HG03354 (cell line): ENCODE measurements around the gene LRRC59.
"Not testable (repeated sequence)": the region's sequence is repeated elsewhere in the genome, so short reads cannot be mapped to it uniquely, and the experiment has no call there.

Source experiments
- ATAC-seq: cut with Tn5 transposase; IDR thresholded peaks from one replicate; pipeline ENCODE4 v1.9.1; 2021; ENCODE audit warnings: mild to moderate bottlenecking; ENCODE audit not compliant: unreplicated experiment, poor library complexity, severe bottlenecking

Gene LRRC59

DNA sequence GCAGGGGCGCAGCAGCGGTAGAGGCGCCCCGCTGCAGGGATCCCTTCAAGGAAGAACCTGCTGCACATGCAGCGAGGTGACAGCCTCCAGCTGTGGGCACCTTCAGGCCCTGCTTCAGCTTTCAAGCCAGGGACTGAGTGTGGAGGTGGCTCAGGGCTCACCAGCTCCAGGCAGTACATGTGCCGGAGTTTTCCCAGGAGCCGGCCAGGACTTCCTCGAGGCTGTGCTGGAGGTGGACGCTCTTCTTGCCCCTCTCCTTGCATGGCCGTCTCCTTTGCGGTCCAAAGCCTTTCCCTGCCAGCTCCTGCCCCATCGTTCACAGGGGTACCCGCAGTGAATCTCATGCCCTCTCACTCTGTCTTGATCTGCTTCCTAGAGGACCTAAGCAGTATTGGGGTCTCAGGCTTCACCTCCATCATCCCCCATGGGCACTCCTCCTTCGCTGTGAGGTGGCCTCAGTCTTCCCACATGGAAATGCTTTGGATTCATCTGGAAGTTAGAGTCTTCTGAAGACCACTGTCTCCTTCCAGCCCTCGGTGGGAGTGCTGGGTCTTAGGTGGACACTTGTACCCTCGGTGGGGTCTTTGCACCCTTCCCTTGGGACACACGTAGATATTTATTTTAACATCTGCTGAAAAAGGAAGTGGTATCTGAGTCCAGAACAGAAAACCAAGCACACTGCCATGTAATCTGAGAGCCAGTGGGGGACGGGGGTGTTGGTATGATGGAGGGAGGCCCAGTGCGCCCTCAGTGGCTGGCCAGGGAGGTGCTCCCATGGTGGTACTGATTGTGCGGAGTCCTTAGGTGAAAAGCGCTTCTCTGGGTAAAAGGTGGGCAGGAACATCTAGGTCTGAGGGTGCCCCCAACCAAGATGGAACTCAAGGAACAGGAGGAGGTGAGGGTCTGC lies 44.4 kb downstream of the LRRC59 start:
- no peak for ATAC-seq

DNA sequence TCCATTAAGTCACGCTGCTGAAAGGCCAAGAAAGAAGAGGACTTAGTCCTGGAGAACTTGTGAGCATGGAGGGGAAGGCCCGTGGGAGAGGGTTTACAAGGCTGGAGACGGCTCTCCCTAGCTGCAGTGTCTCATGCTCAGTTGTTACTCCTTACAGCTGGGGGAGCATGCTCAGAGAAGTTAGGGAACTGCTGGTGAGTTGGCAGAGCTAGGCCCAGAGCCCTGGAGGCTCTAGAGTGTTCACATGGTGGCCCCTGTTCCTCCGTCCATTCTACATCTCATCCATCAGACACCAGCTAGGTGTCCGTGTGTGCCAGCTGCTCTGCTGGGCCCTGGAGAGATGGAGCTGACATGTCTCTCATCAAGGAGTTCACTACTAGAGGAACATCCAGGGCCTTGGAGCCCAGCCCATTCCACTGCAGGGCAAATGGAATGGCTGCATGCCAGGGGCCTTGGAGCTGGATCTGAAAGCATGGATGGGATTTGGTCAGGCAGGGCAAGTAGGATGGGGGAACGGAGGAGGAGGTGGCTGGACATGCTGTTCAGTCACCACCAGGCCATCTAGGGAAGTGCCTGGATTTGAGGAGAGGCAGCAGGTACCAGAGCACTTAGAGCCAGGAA lies 45.1 kb downstream of the LRRC59 start:
- ATAC-seq: no peak

DNA sequence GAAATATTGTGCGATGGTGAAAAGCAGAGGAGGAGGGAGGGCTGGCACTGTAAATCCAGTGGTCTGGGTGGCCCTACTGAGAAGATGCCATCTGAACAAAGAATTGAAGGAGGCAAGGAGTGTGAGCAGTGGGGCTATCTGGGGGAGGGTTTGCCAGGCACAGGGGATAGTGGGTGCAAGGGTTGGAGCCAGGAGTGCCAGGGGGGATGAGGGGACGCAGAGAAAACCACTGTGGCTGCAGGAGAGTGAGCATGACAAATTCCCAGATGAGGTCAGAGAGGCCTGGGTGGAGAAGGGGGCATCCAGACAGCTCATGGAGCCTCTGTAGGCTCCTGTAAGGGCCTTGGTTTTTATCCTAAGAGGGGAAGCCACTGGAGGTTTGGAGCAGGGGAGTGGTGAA lies 46.6 kb downstream of the LRRC59 start:
- ATAC-seq: no peak

DNA sequence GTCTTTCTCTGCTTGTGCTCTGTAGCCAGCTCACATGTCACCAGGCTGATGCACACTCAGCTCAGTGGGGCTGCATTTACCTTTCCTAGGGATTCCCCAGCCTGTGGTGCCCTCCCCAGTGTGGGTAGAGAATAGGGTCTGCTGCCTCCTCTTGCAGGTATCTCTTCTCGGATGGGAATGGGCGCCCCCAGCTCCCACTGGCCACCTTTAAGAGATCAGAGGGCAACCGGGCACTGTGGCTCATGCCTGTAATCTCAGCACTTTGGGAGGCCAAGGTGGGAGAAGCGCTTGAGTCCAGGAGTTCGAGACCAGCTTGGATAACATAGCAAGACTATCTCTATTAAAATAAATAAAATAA lies 48.1 kb downstream of the LRRC59 start:
- ATAC-seq: no peak

DNA sequence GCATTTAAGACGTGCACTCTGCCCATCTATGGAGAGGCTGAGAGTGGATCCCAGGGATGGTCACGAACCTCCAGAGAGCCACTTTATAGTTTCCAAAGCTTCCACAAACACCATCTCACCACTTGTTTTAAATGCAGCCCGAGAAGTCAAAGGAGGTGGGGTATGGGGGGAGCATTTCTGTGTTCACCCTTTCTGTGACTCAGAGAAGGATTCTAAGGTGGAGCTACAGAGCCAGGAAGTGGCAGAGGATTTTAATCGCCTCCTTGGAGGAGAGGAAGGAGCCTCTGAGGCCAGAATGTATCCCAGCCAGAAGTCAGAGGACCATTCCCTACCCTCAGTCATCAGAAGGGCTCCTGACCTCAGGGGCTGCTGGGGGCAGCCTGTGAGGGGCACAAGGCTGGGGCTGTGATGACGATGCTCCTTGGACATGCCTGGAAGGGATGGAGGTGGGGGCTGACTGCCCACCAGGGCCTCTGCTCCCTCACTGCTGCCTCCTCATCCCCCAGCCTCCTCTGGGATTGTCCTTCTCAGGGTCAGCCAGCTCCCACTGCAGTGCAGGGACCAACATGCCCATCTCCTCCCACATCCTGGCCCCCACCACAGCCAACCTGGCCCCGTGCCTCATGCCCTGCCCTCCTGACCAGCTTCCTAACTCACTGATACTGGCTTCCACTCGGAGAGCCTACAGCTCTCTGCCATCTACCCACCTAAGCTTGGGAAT lies 48.6 kb downstream of the LRRC59 start:
- ATAC-seq: no peak

DNA sequence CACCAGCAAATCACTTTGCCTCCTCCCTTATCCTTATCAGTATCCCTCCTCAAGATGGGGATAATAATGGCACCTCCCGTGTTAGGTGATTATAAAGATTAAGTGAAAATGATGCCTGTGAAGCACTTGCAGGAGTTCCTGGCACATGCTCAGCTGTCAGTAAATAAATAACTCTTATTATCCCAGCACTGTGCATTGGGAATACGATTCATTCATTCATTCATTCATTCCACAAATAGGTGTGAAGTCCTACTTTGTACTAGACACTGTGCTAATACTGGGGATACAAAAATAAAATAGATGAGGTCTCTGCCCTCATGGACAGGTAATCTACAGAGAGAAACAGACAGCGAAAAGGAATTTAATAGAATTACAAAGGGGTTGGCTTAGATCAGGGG lies 49.4 kb downstream of the LRRC59 start:
- no peak for ATAC-seq

DNA sequence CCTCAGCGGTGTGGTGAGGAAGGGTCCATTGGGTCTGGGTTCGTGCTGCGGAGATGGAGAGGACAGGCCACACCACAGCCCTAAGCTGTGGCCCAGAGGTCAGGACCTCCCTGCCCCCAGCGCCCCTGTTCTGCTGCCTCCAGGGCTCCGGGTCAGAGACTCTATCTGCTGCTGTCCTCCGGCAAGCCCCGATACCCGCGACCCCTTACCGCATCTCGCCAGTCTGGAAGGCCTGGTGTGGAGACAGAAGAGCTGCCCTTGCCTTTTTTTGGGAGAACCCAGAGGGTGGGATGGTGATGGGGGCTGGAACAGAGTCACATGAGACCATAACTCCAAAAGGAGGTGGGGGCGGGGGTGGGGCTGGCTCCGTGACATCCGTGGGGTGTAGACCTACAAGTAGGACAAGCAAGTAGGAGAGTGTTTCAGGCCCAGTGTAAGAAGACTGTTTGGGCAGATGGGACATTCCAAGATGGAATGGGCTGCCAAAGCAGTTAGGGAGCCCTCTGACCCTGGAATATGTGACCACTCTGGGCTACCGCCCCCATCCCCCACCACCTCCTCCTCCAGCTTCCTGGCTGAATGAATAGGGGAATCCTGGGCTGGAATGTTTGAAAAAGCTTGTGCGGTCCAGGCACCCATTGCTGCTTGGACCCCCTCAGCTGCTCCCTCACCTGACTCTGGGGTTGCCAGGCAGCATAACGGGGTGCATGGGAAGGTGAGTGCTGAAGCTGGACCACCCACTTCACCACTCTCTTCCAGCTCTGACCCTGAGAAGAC lies 50.0 kb downstream of the LRRC59 start:
- ATAC-seq: no peak

DNA sequence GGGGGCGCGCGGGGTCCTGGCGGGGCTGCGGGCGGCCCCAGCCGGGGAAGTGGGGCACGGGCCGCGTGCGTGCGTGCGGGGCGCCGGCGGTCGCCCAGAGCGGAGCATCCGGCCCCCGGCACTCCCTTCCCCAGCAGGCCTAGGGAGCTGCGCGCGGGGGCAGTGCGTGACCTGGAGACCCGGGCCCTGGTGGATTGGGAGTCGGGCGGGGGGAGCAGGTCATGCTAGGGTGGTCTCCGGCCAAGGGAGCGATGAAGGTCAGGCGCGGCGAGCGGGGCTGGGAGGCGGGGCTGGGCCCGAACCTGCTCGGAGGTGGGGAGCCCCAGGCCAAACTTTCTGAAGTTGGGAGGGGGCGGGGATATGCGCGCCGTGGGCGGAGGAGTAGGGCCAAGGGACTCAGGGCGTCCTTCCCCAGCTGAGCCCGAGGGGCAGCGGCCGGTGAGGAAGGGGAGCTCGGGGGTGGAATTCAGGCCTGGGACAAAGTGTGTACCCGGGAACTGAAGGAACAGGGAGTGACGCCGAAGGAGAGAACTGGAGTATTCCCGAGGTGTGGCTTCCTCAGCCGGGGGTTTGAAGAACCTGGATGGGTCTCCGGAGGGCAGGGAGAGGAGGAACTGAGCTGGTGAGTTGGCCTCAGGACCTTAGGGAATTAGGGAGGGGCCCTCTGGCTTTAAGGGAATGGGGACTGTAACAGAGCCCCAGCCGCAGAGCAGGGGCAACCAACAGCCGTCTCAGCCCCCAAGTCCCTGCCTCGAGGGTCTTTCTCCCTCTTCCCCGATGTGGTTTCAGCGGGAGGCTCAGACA lies 50.8 kb downstream of the LRRC59 start:
- ATAC-seq: peak; percentile 69

DNA sequence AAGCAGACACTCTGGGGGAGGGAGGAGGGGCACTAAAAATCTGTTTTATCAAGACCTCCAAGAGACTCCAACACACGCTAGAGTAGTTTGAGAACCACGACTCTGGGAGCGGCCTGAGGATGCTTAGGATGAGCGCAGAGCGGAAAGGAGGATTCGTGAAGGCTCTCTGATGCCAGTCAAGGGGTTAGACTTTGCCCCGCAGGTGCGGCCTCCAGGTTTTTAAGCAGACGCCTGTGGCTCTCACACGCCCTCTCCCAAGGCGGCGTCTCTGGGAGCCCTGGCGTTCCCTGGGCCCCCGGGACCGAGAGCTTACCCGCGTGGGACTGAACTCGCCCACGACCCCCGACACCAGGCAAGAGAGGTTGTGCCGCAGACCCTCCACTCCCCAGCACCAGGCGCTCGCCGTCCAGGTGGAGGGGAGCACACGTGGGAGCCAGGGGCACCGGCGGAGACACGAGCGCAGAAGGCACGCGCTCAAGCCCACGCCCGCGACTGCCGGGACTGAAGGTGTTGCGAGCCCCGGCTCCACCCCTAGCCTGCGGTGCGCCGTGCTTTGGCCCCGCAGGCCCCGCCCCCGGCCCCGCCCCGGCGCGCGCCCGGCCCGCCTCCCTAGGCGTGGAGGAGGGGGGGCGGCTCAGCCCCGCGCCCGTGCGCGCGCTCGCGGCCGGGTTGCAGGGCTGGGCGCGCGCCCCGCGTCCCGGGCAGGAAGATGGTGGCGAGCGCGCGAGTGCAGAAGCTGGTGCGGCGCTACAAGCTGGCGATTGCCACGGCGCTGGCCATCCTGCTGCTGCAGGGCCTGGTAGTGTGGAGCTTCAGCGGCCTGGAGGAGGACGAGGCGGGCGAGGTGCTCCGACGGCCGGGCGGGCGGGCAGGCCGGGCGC lies 51.7 kb downstream of the LRRC59 start, which contains the start of gene XYLT2:
XYLT2 (plus strand) TSS at position 695 of the 881 bp plus-strand sequence; CDS start at position 710, 15 bp downstream.
- peak; percentile 75 for ATAC-seq

DNA sequence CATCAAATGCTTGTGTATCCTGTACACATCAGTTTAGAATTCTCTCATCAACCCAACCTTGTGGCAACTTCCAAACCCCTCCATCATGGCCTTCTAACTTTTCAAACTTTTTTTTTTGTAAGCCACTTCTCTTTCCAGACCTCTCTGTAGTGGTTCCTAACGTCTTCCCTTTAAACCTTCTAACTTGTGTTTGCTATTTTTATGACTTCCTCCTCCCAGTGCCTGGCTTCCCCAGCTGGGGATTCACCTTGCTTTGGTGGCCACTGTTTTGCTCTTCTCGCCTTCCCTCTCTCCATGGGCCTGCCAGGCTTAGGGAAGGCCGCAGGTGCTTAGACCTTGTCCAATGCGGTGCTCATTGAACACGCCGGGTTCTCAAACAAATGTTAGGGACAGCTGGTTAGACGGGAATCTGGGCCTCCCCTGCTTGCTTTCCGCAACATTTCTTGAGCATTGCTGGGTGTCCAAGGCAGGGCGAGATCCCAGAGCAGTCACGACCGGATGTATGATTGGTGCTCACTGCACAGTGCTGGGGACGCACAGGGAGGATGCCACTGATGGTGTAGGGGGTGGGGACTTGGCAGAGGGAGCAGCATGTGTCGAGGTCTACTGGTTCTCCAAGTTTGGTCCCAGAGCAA lies 52.5 kb downstream of the LRRC59 start:
- no peak for ATAC-seq

DNA sequence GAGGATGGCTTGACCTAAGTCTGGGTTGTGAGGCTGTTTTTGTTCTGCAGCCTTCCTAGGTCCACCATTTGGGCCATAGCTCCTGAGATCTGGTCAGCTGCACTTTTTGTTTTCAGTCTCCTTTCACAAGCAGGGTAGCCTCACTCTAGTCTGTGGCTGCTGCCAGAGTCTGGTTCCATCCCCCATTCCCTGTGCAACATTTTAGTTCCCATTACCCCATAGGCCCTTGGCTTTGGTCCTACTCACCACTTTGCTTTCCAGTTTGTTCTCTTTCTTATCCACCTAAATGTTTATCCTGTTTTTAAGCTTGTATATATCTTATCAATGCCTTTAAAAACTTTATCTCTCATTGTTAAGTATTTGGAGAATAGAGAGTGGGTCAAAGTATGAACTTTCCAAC lies 57.9 kb downstream of the LRRC59 start:
- ATAC-seq: no peak

DNA sequence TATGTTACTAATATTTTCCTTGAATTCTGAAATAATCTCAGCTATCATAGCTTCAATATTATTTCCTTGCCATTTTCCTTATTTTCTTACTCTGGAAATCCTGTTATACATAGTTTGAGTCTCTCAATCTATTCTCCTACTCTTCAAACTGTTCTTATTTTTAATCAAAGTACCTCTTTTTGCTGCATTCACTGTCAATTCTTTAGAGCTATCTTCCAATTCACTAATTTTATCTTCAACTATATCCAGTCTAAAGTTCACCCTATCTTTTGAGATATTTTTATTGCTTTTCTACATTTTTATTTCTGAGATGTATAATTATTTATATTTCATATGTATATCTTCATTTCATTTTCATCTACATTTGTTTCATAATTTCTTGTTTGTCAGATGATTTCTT lies 58.7 kb downstream of the LRRC59 start:
- ATAC-seq: no peak

DNA sequence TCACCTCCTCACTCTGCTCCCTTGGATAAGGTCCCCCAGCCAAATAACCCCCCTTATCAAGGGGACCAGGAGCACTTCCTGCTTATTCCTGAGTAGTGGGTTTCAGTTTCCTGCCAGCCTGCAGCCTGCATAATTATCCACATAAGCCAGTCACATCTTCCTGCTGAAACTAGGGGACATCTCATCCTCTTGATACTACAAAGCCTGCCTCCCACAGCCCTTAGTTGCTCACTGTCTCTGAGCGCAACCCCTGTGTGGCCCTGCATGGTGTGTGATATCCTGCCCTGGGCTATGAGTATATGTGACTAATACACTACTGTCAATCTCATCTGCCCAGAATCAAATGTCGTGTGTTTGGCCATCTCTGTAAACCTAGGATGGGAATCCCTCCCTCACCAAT lies 59.4 kb downstream of the LRRC59 start:
- ATAC-seq: no peak

DNA sequence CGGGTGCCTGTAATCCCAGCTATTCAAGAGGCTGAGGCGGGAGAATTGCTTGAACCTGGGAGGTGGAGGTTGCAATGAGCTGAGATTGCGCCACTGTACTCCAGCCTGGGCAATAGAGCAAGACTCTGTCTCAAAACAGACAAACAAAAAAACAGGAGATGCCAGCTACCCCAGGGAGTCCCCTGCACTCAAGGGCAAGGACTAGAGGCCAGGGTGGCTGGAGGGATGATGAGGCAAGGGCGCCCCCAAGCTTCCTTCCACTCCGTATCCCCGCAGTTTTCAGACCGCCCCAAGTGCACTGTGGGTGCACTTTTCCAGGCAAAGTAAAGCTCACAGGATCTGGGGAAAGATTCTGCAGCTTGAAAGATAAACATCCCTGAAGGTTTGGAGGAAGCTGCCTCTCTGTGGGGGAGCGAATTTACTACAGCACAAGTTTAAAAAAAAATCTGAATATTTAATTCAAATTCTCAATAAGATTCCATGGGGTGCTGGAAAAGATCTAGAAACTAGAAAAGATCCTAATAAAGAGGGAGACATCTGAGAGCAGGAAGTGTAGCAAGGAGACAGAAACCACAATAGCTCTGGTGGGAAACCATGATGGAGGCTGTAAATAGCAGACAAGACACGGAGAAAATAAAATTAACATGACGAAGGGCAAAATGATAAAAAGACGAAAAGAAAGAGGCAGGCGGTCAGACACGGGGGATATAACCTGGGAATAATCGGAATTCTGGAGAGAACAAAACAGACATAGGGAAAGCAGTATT lies 63.8 kb downstream of the LRRC59 start:
- ATAC-seq: not testable (repeated sequence)

DNA sequence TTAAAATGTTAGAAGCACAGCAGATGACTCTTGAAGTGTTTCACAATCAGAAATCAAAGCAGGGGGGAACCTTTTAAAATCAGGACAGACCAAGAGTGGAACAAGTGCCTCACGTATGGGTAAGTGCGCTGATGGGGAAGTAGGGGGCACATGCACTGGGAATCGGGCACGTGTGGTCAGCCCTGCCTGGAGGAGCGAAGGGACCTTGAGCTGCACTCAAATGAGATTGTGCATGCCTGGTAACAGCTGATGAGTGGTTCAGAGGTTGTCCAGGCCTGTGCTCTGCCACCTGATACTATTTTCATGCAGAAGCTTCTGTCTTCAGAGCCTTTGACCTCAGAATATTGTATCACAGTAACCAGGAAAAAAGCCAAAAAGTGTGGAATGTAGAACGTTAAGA lies 65.1 kb downstream of the LRRC59 start:
- no peak for ATAC-seq
